T-helper 22 cell (primary cell): ENCODE data around the gene SLITRK2.

Experiments
- DNase-seq: peaks from one replicate; pipeline ENCODE4 v3.0.0-alpha.2; 2020; ENCODE audit warnings: low read depth

Gene SLITRK2, protein sequence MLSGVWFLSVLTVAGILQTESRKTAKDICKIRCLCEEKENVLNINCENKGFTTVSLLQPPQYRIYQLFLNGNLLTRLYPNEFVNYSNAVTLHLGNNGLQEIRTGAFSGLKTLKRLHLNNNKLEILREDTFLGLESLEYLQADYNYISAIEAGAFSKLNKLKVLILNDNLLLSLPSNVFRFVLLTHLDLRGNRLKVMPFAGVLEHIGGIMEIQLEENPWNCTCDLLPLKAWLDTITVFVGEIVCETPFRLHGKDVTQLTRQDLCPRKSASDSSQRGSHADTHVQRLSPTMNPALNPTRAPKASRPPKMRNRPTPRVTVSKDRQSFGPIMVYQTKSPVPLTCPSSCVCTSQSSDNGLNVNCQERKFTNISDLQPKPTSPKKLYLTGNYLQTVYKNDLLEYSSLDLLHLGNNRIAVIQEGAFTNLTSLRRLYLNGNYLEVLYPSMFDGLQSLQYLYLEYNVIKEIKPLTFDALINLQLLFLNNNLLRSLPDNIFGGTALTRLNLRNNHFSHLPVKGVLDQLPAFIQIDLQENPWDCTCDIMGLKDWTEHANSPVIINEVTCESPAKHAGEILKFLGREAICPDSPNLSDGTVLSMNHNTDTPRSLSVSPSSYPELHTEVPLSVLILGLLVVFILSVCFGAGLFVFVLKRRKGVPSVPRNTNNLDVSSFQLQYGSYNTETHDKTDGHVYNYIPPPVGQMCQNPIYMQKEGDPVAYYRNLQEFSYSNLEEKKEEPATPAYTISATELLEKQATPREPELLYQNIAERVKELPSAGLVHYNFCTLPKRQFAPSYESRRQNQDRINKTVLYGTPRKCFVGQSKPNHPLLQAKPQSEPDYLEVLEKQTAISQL

DNA sequence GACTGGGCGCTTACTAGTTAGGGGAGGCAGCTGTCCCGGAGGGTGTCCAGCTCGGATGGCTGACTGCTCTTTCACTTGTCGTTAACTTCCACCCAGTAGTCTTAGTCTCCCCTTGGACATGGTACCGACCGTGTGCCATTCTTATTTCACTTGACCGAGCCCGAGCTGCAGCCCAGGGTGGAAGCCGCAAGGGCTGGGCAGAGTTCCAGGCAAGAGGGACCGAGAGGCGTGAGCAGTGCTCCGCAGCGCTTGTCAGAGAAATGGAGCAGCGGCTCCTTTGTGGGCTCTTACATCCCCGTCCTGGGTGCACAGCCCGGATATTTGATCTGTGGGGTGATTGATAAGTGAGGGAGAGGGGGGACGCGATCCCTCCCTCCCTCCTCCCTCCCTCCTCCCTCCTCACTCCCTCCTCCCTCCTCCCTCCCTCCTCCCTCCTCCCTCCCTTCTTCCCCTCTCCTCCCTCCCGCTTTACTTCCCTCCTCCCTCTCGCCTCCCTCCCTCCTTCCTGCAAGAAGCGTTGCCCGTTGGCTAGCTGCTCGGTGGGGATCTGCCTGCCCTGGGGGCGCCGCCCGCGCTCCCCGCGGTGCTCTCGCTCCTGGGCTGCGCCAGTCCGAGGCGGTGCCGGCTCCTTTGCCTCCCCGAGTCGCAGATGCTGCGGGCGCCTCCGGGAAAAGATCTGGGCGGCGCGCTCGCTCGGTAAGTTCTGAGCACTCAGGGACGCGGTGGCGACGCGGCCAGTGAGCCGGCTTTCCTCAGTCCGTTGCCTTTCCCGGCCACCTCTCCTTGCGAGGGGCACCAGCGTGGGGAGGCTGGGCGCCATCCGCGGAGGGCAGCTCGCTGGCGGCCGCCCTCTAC, at the start of gene SLITRK2:
TSS of gene SLITRK2 (plus strand) at position 499 of the 855 bp plus-strand sequence. CDS start 4,597 bp downstream, outside the sequence.
- DNase-seq: no peak

DNA sequence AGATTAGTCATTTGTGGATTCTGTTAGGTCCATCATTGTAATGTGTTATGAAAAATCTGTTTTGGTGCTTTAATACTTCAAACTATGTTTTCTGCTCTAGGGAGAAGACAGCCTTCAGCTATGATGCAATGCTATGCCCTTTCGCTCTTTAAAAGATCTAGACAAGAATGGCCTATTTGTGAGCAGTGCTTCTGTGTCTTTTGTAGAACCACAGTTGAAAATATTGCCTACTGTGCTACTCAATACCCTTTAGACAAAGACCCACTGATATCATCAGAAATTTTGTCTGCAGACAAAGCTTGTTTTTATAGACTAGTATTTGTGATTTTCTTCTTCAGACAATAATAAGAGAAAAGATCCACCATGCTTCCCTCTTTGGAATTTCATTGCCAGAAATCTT, 44.6 kb upstream of the SLITRK2 start:
- no peak for DNase-seq

DNA sequence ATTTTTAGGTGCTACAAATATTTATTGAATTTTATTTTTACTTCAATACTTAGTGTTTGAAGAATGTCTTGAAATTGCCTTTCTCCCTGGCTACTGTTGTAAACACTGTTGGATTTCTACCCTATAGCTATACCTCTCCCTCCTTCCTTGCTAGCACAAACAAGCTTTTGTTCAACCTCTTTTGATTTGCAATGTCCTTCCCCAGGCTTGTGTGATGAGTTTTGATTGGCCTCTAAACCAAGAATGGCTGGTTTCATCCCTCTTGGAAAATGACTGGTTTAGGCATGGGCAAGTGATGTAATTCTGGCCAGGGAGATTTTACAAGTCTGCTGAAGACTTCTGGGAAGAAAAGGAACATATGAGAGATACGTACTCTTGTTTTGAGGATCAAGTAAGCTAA, 25.3 kb upstream of the SLITRK2 start:
- DNase-seq: no peak

DNA sequence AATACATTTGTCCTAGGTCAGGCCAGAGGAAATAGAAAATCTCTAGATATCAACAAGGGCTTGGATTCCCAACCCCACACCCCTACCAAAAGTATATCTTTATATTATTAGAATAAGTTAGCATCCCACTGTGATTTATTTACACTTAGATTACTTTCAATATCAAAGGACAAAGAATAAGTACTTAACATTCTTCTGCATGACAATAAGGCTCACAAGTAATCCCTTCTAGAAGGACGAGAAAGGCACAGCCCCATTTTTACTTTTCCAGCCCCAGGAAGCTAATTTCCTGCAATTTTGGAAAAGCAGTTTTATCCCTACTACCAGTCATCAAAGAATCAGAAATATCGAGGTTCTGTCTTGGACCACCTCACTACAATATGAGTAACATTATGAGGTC, 14.1 kb upstream of the SLITRK2 start:
- DNase-seq: no peak

DNA sequence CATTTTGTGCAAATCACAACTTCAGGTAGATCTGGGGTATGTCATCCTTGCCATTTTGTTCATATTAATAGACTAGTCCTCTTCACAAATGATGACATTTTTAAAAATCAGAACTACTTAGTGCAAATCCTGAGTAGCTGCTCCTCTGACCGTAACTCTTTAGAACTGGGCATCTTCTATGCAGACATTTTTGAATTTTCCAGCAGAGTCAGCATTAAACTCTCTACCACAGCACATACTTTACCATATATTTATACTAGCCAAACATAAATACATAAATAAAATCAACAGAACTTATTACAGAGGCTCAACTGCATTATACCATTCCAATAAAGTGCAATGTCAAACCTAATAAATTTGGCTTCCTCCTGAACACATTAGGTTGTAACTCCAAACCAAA, 4.5 kb upstream of the SLITRK2 start:
- DNase-seq: no peak

DNA sequence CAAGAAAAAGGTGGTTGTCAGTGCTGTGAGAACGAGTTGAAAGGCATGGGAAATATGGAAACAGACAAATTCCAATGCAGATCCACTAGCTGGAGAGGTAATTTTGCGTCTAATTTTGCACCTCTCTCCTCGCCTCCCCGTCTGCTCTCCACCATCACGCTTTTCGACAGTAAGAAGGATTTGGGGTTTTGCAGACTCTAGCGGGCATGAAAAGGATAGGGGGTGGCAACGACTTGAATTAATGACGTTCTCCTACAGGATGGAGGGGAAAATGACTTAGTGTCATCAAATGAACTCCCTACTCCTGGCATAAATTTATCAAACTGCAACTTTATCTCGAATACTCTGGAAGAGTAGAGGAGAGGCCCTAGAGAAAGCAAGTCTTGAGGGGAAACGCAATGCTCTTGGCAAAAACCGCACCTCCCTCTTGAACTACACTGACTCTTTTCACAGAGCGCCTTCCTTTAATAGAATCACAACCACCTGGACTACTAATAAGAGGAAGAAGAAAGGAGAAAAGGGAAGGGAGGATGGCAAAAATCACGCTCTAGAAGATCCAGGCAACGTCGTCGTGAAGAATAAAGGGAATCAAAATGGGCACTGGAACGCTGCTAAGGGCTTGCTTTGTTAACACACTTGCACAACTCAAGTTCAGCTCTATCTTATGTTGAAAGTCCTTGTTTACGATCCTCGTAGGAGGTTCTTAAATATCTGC, 871 bp upstream of the SLITRK2 start:
- DNase-seq: no peak

DNA sequence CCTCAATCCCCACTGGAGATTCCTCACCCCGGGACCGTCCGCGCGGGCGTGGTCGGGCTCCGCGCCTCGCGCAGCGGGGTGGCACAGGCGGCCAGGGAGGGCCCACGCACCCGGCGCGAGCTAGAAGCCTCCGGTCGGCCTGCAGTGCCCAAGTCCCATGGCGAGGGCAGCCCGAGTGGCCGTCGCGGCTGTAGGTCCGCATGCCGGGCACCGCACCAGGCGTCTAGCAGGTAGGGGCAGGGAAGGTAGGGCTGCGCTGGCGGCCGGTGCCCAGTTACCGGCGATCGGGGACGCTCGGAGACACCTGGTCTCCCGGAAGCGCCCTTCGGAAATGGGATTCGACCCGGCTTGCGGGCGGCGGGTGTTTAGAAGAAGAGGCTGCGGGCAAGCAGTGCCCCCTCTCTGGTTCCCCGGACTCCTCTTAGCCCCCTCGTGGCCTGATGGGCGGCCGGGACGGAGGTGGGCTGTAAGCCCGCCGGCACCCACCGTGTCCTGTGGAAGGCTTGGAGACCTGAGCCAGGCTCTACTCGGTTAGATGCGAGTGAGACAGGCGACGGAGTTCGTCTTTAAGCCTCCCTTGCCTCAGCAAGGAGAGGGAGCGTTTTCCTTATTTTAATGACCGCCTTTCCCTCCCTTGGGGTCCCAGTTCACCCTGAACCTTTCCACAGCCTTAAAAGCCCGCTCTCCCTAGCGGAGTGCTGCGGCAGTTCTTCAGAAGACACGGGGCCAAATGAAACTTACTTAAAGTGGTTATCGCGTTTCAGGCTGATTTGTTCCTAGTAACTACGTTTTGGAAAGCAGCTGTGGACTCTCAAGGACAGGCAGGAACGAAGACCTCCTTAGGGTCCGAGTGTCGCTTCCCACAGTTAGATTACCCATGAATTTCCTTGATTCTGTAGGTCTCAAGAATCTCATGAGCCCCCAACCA, 821 bp downstream of the SLITRK2 start:
- DNase-seq: no peak

DNA sequence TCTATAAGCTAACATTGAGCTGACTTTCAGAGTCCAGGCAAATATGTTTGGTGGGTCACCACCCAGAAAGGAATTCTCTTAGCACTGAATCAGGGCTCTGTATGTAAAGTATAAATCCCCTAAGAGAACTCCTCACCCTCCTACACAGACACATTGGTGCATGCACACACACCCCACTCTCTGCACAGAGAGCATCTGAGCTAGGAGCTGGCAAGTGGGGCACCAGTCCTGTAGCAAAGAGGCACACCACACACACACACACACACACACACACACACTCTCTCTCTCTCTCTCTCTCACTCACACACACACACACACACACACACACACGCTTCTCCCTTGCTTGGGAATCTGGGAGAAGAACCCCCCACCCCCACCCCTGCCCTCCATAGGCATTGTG, 3.2 kb downstream of the SLITRK2 start:
- DNase-seq: no peak

DNA sequence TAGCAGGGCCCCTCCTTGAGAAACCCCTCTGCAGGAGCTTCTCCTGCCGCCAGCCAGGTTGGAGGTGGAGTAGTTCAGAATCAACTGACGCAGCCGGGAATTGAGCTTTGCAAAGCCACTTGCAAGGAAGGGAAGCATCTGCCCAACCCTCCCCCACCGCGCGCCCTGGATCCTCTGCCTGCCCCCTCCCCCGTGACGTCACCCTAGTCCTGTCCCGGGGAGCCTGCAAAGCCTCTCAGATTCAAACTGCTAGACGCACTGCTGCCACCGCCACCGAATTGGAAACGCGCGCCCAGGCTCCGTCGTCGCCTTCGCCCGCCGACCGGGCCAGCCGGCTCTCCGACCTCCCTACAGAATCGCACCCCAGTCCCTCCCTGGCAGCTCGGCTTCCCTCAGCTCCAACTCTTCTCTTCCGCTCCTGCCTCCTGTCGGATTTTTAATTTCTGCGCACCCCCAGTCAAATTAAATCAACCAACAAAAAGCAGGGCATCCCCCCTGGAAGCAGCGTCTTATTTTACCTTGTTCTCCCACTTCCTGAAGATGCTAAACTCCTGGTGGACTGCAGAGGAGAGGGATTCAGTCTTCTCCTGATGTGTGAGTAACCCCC, 3.8 kb downstream of the SLITRK2 start:
- DNase-seq: no peak

DNA sequence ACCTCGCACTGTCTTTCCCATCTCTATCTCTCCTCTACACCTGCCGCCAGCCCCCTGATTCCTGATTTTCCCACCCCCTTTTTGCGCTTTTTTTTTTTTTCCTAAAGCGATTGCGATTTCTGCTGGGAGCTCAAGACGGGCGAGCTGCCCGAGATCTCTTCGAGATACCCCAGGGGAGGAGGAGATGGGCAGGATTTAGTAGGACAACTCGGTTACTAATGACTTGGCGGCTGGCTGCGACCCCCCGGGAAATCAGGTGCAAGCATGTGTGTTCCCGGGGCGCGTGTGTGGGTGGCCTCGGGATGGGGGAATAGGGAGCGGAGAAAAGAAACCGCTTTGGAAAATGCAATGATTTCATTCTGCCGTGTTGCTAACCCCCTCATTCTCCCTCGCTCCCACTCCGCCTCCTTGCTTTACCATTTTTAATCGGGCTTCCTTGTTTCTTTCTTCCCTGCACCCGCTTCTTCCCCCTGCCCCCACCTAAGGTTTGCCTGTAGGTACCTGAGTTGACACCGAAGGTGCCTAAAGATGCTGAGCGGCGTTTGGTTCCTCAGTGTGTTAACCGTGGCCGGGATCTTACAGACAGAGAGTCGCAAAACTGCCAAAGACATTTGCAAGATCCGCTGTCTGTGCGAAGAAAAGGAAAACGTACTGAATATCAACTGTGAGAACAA, 4.4 kb downstream of the SLITRK2 start:
- no peak for DNase-seq

DNA sequence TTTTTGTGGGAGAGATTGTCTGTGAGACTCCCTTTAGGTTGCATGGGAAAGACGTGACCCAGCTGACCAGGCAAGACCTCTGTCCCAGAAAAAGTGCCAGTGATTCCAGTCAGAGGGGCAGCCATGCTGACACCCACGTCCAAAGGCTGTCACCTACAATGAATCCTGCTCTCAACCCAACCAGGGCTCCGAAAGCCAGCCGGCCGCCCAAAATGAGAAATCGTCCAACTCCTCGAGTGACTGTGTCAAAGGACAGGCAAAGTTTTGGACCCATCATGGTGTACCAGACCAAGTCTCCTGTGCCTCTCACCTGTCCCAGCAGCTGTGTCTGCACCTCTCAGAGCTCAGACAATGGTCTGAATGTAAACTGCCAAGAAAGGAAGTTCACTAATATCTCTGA, 5.5 kb downstream of the SLITRK2 start:
- no peak for DNase-seq

DNA sequence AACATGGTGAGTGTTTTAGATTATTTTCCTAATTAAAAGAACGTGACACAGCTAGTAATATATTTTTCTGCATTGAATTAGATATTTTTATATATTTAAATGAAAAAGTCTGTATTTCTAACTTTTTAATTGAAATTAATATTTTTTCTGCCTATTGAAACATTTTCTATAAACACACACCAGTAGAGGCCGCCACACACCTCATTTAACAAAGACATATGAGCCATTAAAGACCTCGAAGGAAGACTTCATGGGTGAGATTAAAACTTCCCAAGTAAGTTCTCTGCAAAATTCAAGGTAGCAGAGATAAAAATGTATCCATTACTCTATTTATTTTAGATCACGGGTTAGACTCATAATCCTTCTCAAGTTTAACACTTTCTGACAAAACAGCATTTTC, 8.3 kb downstream of the SLITRK2 start:
- DNase-seq: no peak

DNA sequence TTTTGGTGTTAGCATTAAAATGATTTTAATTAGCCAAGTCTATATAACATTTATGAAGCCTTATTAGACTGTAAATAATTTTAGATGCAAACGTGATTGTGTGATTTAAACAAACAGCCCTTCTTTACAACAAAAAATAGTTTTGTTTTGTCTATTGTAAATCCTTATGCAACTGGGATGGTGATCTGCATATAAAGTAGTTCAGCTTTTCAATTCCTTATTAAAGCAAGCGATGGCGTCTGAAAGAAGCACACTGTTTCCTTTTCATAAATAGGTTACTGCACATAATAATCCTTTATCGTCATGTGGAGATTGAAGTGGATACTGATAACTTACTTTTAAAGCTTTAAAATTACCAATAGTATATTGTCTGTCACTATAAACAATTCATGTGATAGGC, 8.8 kb downstream of the SLITRK2 start:
- no peak for DNase-seq

DNA sequence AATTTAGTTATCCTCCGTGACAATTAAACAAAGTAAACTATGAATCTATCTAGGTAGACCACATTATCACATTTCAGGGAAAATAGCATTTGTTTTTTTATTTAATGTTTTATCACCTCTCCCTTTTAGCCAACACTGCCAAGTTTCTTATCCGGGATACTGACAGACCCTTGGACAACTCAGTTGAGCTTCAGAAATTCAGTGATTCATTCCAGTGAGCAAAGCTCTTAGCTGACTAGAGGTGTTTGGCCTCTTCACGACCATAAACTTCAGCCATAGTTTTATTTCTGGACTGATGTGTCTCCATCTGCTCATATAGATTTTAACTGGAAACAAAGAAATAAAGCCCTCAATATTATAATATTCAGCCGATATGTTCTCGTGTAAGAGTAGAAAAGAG, 15.2 kb downstream of the SLITRK2 start:
- no peak for DNase-seq

DNA sequence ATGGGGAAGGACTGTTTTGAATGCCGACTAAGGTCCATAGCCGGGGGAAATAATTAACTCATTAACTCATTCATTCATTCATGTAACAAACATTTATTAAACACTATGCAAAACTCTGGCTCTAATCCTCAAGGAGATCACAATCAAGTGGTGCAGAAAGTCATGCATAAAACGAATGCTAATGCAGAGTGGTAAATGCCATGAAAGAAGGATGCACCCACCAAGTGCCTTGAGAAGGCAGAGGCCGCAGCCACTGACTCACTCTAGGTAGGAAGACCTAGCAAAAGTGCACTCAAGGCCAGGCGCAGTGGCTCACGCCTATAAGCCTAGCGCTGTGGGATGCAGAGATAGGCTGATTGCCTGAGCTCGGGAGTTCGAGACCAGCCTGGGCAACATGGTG, 22.9 kb downstream of the SLITRK2 start:
- no peak for DNase-seq

DNA sequence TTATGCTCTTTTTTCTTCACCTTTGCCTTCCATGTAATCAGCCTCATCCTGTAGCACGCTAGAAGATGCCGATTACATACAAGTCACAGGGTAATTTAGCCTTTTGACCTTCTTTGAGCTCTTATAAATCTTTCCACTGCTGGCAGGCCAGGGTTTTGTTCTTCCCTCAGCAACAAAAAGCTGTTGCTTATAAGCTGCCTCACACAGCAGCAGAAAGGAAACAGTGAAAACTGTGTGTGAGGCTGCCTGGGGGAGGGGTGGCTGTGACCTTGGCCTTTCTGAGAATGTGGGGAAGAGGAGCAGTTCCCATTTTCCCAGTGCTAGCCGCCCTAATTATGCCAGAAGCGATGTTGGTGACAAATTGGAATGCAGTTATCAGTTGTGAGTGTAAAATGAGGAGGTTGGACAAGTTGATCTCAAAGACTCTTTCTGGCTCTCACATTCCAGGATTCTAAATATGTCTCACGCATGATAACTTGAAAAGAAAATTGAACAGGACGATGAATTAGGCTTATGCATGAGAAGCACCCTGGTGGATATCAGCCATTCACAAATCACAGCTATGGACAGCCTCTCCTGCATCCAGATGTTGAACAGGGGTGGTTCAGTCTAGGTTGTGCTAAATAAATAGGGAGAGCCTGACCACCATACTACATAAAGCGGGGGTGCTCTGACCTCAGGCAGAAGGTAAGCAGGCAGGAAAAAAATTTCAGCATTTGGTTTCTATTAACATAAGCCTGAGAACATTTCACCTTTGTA, 25.7 kb downstream of the SLITRK2 start:
- DNase-seq: no peak

DNA sequence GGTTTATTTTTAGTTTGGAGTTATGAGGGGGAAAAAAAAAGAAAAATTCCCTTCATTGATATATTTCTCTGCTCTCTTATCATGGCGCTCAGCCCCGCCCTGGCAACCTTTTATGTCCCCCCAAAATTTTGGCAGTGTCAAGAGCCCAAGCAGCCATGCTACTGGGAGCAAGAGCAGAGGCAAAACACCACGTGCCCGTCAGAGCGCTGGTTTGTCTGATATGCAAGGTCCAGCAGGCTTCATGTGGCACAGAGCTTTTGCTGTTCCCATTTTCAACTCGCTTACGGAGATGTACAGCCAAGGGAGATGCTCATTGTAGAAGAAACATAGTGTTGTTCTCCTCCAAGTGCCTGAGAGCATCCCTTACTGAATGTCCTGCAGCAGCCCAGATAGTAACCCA, 27.3 kb downstream of the SLITRK2 start:
- DNase-seq: no peak

DNA sequence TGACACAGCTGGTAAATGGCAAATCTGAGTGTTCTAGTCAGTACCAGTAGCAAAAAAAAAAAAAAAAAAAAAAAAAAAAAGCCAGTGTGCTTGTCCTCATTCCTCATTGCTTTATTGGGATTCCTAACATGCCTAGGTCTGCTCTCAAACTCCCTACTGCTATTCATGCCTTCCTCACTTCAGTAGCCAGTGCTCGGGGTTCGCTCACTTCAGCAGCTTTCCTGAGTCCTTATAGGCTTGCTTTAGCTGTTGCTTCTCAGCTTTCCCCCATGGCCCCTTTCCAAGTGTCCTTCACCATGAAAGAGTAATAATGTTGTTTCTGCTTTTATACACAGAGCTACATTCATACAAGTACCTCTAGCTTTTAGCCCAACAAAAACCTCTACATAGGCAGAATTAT, 30.8 kb downstream of the SLITRK2 start:
- no peak for DNase-seq

DNA sequence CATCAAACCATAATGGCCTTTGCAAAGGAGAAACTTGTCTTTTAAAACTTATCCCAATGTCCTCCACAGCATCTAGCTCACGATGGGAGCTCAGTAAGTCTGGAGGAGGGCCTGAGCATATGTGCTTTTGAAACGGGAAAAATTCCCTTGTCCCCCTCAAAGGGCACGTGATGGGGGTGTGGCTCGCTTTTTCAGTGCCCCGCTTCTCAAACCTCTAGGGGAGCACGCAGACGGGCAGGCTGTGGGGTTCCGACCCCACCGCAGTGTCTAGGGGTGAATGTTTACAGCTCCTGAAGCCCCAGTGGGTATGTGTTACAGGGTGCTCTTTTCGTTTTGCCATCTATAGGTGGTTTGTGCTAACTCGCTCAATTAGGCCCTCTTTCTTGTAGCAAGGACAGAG, 31.2 kb downstream of the SLITRK2 start:
- DNase-seq: no peak
